ENCODE results near the gene UBTF. TPM values are rescaled to one million over a fixed set of nuclear protein-coding genes. Genes with fewer than 3 reads are reported as not detected.
A peak's percentile ranks its signal among the peaks of the same experiment; 100 is the strongest.

Gene UBTF
- total RNA-seq, 1 donor from 2014 or later: 23.7 TPM

DNA sequence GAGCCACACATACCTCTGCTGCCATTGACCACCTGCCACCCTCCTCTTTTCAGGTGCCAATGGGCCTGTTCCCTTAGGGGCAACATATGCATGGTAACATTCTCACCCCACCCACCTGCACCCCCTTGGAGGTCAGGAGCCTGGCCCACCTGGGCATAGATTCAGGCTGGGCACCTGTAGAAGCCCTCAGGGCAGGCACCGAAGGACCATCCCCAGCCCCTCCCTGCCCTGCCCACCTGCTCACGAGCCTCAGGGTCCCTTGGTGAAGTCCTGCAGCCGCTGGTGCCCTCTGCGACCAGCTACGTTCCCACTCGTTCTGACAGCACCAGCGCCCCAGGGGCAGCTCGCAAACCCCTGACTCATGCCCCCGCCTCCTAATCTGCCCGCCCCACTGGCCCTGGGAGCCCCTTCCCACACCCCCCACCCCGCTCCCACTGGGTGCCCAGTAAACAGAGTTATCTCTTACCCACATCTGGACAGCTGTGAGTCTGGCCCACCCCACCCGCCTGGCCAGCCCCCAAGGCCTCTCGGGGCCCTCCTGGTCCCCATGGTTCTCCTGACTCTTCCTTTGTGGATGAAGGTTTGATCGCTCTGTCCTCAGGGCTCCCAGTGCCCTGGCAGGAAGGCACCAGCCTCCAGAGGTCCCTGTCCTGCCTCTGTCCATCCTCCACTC, 48.5 kb upstream of the UBTF start, which contains the start of gene SLC4A1:
Gene SLC4A1, minus strand, starts transcription at position 318 of the 673 bp plus-strand sequence. CDS start 5,269 bp downstream, outside the sequence.
- H3K27ac Mint-ChIP-seq: peak within 1 kb of the TSS; percentile 72
- H3K4me3 Mint-ChIP-seq: peak within 1 kb of the TSS; percentile 5
- H3K27me3 Mint-ChIP-seq (ENCODE audit: insufficient read depth, low read depth): peaks cover 13% of the 10 kb centered on the region
- H3K9me3 Mint-ChIP-seq: no peaks in the 10 kb centered on the region
- H3K9me3 ChIP-seq (ENCODE audit: low read depth): no peaks in the 10 kb centered on the region
- peaks cover 7% of the 10 kb centered on the region for H3K4me1 ChIP-seq
- peaks cover 9% of the 10 kb centered on the region for H3K4me1 Mint-ChIP-seq
- H3K27ac ChIP-seq: no peak within 1 kb of the TSS
- H3K4me3 ChIP-seq: no peak within 1 kb of the TSS
- no peaks in the 10 kb centered on the region for H3F3A ChIP-seq (ENCODE audit: low read depth)
- no peak for TF ChIP-seq EZH2 (IDR thresholded peaks at IDR 0.05)
- TF ChIP-seq EZH2phosphoT487 (IDR thresholded peaks at IDR 0.05): no peak
- no peak for TF ChIP-seq CTCF (IDR thresholded peaks at IDR 0.05)
- no peaks in the 10 kb centered on the region for H4K20me1 ChIP-seq (ENCODE audit: low read depth)
- no peaks in the 10 kb centered on the region for H3K36me3 Mint-ChIP-seq
- no peak within 1 kb of the TSS for H3K9ac ChIP-seq
- DNase-seq (ENCODE audit: low spot score): no peak
- no peaks in the 10 kb centered on the region for H3K27me3 ChIP-seq
- H3K36me3 ChIP-seq: no peaks in the 10 kb centered on the region
- H3K79me2 ChIP-seq (ENCODE audit: low read depth): no peaks in the 10 kb centered on the region
- H2AFZ ChIP-seq (replicated peaks): no peak within 1 kb of the TSS
- H3K4me2 ChIP-seq: peak within 1 kb of the TSS; percentile 13

- Histone ChIP-seq H3K9me3 (ENCODE audit: low read depth) (no peaks in the 10 kb centered on the region), H3K9ac (no peak overlapping the region), H4K20me1 (ENCODE audit: low read depth) (no peaks in the 10 kb centered on the region), H3K27ac (no peak overlapping the region), H3F3A (ENCODE audit: low read depth) (no peaks in the 10 kb centered on the region), H3K79me2 (ENCODE audit: low read depth) (no peaks in the 10 kb centered on the region), H3K36me3 (no peaks in the 10 kb centered on the region), H2AFZ (replicated peaks) (no peak overlapping the region), H3K4me3 (no peak overlapping the region), H3K4me2 (no peak overlapping the region), H3K27me3 (no peaks in the 10 kb centered on the region), H3K4me1 (peaks cover 7% of the 10 kb centered on the region)
- no peak overlapping the region for H3K4me3 Mint-ChIP-seq
- DNase-seq (ENCODE audit: low spot score): no peak
- peaks cover 16% of the 10 kb centered on the region for H3K27me3 Mint-ChIP-seq (ENCODE audit: insufficient read depth, low read depth)
- TF ChIP-seq EZH2 (IDR thresholded peaks at IDR 0.05) (no peak), CTCF (IDR thresholded peaks at IDR 0.05) (no peak), EZH2phosphoT487 (IDR thresholded peaks at IDR 0.05) (no peak)
- no peaks in the 10 kb centered on the region for H3K9me3 Mint-ChIP-seq
- no peaks in the 10 kb centered on the region for H3K36me3 Mint-ChIP-seq
- H3K4me1 Mint-ChIP-seq: peaks cover 9% of the 10 kb centered on the region
- no peak overlapping the region for H3K27ac Mint-ChIP-seq
Observed at GRCh38 chr17:44267165-44267455, 47.6 kb upstream of the UBTF start.

- H3K9me3 Mint-ChIP-seq: no peaks in the 10 kb centered on the region
- Histone ChIP-seq H2AFZ (replicated peaks) (no peak overlapping the region), H4K20me1 (ENCODE audit: low read depth) (no peaks in the 10 kb centered on the region), H3F3A (ENCODE audit: low read depth) (no peaks in the 10 kb centered on the region), H3K27ac (no peak overlapping the region), H3K9ac (no peak overlapping the region), H3K4me3 (no peak overlapping the region), H3K79me2 (ENCODE audit: low read depth) (no peaks in the 10 kb centered on the region), H3K4me2 (no peak overlapping the region), H3K27me3 (no peaks in the 10 kb centered on the region), H3K4me1 (peaks cover 7% of the 10 kb centered on the region), H3K9me3 (ENCODE audit: low read depth) (no peaks in the 10 kb centered on the region), H3K36me3 (no peaks in the 10 kb centered on the region)
- H3K4me3 Mint-ChIP-seq: peak overlapping the region; percentile 8
- no peaks in the 10 kb centered on the region for H3K36me3 Mint-ChIP-seq
- DNase-seq (ENCODE audit: low spot score): no peak
- H3K4me1 Mint-ChIP-seq: peaks cover 9% of the 10 kb centered on the region
- TF ChIP-seq EZH2 (IDR thresholded peaks at IDR 0.05) (no peak), EZH2phosphoT487 (IDR thresholded peaks at IDR 0.05) (no peak)
- H3K27me3 Mint-ChIP-seq (ENCODE audit: insufficient read depth, low read depth): peaks cover 14% of the 10 kb centered on the region
- no peak overlapping the region for H3K27ac Mint-ChIP-seq
Observed at GRCh38 chr17:44266402-44267164, 47.1 kb upstream of the UBTF start.

Measured in neural progenitor cell (in vitro differentiated cells).